Ovary (tissue), 3 donors: ENCODE measurements around the gene RTF2.
"Not testable (repeated sequence)": the region's sequence is repeated elsewhere in the genome, so short reads cannot be mapped to it uniquely, and the experiment has no call there.

Experiments
- POLR2A ChIP-seq: fragments of 450-650 bp; IDR thresholded peaks from one replicate; pipeline ENCODE4 v1.6.1; 2017; ENCODE audit warnings: antibody characterized with exemption, mild to moderate bottlenecking, moderate library complexity
- TF ChIP-seq, protein P1 (sequence below), 3 donors: fragments of 450-650 bp in 2 of 3; fragments of 200-600 bp in 1 of 3; IDR thresholded peaks; one replicate each; pipeline versions ENCODE4 v1.5.1 to v1.8.0; 2016 to 2022; ENCODE audit warnings: antibody characterized with exemption in 3 of 3, mild to moderate bottlenecking in 1 of 3
- donor health status: DM: no; HTN: no; CAD: no.

DNA sequence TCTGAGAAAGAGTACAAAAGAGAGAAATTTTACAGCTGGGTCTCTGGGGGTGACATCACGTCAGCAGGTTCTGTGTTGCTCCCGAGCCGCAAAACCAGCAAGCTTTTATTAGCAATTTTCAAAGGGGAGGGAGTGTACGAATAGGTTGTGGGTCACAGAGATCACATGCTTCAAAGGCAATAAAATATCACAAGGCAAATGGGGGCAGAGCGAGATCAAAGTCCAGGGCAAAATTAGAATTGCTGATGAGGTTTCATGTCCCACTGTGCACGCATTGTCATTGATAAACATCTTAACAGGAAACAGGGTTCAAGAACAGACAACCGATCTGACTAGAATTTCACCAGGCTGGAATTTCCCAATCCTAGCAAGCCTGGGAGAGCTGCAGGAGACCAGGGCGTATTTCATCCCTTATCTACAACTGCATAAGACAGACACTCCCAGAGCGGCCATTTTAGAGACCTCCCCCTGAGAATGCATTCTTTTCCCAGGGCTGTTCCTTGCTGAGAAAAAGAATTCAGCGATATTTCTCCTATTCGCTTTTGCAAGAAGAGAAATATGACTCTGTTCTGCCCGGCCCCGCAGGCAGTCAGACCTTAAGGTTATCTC lies 52.4 kb downstream of the RTF2 start:
- TF ChIP-seq, protein P1, sequence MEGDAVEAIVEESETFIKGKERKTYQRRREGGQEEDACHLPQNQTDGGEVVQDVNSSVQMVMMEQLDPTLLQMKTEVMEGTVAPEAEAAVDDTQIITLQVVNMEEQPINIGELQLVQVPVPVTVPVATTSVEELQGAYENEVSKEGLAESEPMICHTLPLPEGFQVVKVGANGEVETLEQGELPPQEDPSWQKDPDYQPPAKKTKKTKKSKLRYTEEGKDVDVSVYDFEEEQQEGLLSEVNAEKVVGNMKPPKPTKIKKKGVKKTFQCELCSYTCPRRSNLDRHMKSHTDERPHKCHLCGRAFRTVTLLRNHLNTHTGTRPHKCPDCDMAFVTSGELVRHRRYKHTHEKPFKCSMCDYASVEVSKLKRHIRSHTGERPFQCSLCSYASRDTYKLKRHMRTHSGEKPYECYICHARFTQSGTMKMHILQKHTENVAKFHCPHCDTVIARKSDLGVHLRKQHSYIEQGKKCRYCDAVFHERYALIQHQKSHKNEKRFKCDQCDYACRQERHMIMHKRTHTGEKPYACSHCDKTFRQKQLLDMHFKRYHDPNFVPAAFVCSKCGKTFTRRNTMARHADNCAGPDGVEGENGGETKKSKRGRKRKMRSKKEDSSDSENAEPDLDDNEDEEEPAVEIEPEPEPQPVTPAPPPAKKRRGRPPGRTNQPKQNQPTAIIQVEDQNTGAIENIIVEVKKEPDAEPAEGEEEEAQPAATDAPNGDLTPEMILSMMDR (IDR thresholded peaks at IDR 0.05), result not testable (repeated sequence)
- not testable (repeated sequence) for TF ChIP-seq POLR2A
